Nephron (organoid): ENCODE measurements around the gene CEP85.

ENCODE experiments used
- H3K27ac Mint-ChIP-seq, 3 experiments: 2 replicates each; pipeline ENCODE4 v1.8.0; 2020; ENCODE audit warnings: mixed read lengths in 3 of 3, mild to moderate bottlenecking in 2 of 3, moderate library complexity in 1 of 3
- H3K27me3 Mint-ChIP-seq: 2 replicates; pipeline ENCODE4 v1.8.0; 2021; ENCODE audit warnings: low read depth, mild to moderate bottlenecking, moderate library complexity, mixed read lengths
- H3K36me3 Mint-ChIP-seq: 2 replicates; pipeline ENCODE4 v1.8.0; 2020; ENCODE audit warnings: low read depth, mixed read lengths
- H3K4me1 Mint-ChIP-seq: 2 replicates; pipeline ENCODE4 v1.8.0; 2020; ENCODE audit warnings: mixed read lengths
- H3K4me3 Mint-ChIP-seq, 3 experiments: 2 replicates each; pipeline ENCODE4 v1.8.0; 2020; ENCODE audit warnings: mild to moderate bottlenecking in 3 of 3, mixed read lengths in 3 of 3, moderate library complexity in 2 of 3
- H3K9me3 Mint-ChIP-seq: 2 replicates; pipeline ENCODE4 v1.8.0; 2020; ENCODE audit warnings: mixed read lengths
- TF ChIP-seq, protein P1 (sequence below), 3 experiments: fragments of 200-600 bp; sonication (generic); IDR thresholded peaks; one replicate each; pipeline ENCODE4 v1.5.0; 2021; ENCODE audit warnings: antibody characterized with exemption in 3 of 3; ENCODE audit not compliant: unreplicated experiment in 3 of 3

Gene CEP85

DNA sequence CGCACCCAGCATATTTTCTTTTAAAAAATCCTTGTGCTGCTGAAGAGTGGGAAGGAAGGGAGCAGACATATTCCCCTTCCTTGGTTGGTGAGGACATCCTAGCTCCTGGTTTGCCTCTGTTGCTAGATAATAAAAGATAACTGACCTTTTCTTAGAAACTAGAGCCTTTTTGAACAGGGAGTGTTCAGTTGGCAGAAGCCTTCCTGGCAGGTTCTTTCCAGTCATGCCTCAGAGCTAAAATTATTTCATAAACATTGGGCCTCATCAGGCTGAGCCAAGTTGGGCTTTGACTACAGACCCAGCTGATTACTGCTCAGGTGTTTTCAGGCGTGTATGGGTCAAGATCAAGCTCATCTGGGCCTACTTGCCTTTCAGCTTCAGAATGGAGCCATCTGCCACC lies 23.2 kb downstream of the CEP85 start:
- Mint-ChIP-seq H3K4me3 (no peak overlapping the region), H3K4me1 (peaks cover 7% of the 10 kb centered on the region), H3K27ac (no peak overlapping the region), H3K36me3 (peaks cover 65% of the 10 kb centered on the region), H3K27me3 (no peaks in the 10 kb centered on the region), H3K9me3 (no peaks in the 10 kb centered on the region)
- TF ChIP-seq, protein P1, sequence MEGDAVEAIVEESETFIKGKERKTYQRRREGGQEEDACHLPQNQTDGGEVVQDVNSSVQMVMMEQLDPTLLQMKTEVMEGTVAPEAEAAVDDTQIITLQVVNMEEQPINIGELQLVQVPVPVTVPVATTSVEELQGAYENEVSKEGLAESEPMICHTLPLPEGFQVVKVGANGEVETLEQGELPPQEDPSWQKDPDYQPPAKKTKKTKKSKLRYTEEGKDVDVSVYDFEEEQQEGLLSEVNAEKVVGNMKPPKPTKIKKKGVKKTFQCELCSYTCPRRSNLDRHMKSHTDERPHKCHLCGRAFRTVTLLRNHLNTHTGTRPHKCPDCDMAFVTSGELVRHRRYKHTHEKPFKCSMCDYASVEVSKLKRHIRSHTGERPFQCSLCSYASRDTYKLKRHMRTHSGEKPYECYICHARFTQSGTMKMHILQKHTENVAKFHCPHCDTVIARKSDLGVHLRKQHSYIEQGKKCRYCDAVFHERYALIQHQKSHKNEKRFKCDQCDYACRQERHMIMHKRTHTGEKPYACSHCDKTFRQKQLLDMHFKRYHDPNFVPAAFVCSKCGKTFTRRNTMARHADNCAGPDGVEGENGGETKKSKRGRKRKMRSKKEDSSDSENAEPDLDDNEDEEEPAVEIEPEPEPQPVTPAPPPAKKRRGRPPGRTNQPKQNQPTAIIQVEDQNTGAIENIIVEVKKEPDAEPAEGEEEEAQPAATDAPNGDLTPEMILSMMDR (IDR thresholded peaks at IDR 0.05; ENCODE audit: unreplicated experiment in 3 of 3) = no peak

DNA sequence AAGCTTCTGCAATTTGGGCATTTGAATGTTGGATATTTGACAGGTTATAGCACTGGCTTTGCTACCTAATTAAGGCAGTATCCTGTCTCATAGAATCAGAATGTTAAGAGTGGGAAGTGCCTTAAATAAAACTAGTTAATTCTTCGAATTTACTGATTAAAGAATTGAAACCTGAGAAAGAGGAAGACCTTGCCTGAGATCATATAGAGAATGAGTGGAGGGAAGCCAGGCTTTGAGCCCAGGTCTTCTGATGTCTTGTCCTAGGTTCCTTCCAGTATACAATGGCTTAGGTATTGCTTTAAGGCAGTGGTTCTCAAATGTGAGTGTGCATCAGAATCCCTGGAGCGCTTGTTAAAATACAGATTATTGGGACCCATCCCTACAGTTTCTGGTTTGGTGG lies 25.0 kb downstream of the CEP85 start:
- Mint-ChIP-seq H3K4me1 (peaks cover 5% of the 10 kb centered on the region), H3K9me3 (no peaks in the 10 kb centered on the region), H3K27me3 (no peaks in the 10 kb centered on the region), H3K36me3 (peaks cover 72% of the 10 kb centered on the region), H3K27ac (no peak overlapping the region), H3K4me3 (no peak overlapping the region)
- TF ChIP-seq, protein P1 (IDR thresholded peaks at IDR 0.05; ENCODE audit: unreplicated experiment in 3 of 3) = no peak

DNA sequence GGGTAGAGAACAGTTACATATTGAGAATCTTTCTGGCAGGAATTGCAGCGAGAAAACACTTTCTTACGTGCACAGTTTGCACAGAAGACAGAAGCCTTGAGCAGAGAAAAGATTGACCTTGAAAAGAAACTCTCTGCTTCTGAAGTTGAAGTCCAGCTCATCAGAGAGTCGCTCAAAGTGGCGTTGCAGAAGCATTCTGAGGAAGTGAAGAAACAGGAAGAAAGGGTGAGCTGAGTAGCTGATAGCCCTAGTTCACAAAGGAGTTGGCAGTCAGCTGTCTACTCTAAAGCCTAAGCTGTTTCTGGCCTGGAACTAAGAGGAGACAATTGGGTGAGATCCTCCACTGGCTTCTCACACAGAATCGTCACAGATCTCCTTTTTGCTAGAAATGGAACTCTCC lies 25.6 kb downstream of the CEP85 start:
- TF ChIP-seq, protein P1 (IDR thresholded peaks at IDR 0.05; ENCODE audit: unreplicated experiment in 3 of 3) = no peak
- no peak overlapping the region for H3K27ac Mint-ChIP-seq
- H3K9me3 Mint-ChIP-seq = no peaks in the 10 kb centered on the region
- peaks cover 71% of the 10 kb centered on the region for H3K36me3 Mint-ChIP-seq
- no peaks in the 10 kb centered on the region for H3K4me1 Mint-ChIP-seq
- H3K27me3 Mint-ChIP-seq = no peaks in the 10 kb centered on the region
- no peak overlapping the region for H3K4me3 Mint-ChIP-seq

DNA sequence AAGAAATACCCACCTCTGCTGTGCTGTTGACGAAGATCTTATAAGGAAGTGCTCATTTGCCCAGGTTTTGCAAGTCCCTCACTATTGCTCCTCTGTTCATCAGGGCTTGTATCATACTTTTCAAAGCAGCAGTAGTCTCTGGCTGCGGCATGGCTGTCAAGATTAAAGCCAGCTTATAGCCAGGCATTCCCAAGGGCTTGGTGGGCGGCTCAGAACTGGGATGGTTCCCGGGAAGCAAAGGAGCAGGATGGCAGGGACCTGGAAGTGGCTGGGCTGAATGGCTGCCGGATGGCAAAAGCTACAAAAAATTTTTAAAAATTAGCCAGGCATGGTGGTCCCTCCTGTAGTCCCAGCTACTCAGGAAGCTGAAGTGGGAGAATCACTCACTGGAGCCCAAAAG lies 29.2 kb downstream of the CEP85 start:
- Mint-ChIP-seq H3K4me3 (no peak overlapping the region), H3K36me3 (peaks cover 77% of the 10 kb centered on the region), H3K9me3 (no peaks in the 10 kb centered on the region), H3K4me1 (no peaks in the 10 kb centered on the region), H3K27me3 (no peaks in the 10 kb centered on the region), H3K27ac (no peak overlapping the region)
- TF ChIP-seq, protein P1 (IDR thresholded peaks at IDR 0.05; ENCODE audit: unreplicated experiment in 3 of 3) = no peak

DNA sequence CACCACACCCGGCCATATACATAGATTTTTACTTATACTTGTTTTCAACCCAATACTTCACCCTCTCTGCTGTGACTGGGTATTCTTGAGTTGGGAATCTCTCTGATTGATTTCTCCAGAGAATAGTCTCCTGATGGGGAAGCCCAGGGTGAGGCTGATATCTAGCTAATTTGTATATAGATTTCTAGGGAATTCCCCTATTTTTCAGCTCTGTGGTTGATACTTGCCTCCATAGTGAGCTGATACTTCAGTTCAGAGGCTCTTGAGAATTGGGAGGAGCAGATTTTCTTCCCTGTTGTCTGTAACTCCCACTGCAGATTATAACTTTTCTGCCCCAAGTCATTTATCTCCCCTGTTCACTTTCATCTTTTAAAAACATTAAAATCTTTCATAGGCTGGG lies 31.4 kb downstream of the CEP85 start:
- Mint-ChIP-seq H3K27ac (no peak overlapping the region), H3K9me3 (no peaks in the 10 kb centered on the region), H3K27me3 (no peaks in the 10 kb centered on the region), H3K4me3 (no peak overlapping the region), H3K4me1 (no peaks in the 10 kb centered on the region), H3K36me3 (peaks cover 75% of the 10 kb centered on the region)
- TF ChIP-seq, protein P1 (IDR thresholded peaks at IDR 0.05; ENCODE audit: unreplicated experiment in 3 of 3) = no peak

DNA sequence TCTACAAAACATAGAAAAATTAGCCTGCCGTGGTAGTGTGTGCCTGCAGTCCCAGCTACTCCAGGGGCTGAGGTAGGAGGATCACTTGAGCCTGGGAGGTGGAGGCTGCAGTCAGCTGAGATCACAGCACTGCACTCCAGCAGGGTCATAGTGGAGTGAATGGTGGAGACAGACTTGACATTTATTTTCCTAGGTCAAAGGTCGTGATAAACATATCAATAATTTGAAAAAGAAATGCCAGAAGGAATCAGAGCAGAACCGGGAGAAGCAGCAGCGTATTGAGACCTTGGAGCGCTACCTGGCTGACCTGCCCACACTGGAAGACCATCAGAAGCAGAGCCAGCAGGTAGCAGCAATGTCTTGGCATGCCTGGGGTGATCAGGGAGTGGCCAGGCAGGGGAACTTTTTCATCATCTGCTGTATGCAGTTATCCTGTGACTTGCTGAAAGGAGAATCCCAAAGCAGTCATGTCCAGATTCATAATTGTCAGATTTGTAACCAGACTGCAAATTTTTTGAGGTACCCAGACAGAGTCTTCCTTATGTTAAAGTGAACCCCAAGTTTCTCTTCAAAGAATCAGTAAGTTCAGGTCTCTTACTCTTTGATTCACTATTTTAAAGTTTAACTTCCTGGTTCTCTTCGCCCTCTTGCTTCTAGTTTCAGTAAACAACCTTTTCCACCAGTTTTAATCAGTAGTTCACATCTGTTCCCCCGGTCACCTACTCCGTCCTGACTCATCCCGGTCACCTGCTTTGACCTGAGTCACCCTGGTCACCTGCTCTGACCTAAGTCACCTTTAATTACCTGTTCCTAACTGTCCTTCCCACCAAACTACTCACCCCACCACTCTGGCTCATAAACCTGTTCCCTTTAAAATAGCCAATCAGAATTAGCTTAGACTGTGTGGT lies 34.5 kb downstream of the CEP85 start:
- TF ChIP-seq, protein P1 (IDR thresholded peaks at IDR 0.05; ENCODE audit: unreplicated experiment in 3 of 3) = no peak
- Mint-ChIP-seq H3K4me3 (no peak overlapping the region), H3K27ac (no peak overlapping the region), H3K4me1 (no peaks in the 10 kb centered on the region), H3K36me3 (peaks cover 68% of the 10 kb centered on the region), H3K9me3 (no peaks in the 10 kb centered on the region), H3K27me3 (no peaks in the 10 kb centered on the region)
